ENCODE data around the gene CCDC138. TPM values are rescaled to one million over a fixed set of nuclear protein-coding genes. Genes with fewer than 3 reads are reported as not detected.

CCDC138 gene
- total RNA-seq, 5 donors from 2014 or later (not counting 1 experiment from before 2014, with no cell fraction given): 4.3 to 7.5 (median 6.2) TPM

DNA sequence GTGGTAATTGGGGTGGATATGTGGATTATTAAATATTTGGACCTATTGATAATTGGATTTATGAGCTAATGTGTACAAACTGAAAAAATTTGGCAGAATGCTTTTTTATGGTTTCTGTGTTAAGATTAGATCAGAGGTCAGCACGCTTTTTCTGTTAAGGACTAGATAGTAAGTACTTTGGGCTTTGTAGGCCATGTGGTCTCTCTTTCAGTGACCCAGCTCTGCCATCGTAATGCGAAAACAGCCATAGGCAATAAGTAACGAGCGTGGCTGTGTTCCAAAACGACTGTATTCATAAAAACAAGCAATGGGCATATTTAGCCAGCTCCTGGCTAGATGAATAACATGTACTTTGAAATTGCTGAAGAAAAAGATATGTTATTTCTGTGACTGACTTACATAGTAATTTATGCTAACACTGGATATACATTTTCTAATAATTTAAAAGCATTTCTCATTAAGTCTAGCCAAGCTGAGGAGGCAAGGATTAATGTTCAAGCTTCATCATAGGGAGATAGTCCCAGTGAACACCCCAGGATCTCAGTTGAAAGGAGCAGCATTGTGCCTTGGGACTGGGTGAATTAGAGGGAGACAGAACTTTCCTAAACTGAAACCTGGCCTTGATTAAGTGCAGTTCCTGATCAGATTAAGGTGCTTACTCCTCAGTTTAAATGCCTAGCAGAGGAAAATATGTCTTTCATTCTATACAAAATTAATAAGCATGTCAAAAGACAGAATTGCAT, 20.0 kb downstream of the CCDC138 start:
- no peaks in the 10 kb centered on the region for H3K27me3 Mint-ChIP-seq
- CTCF ChIA-PET: interaction anchor here in 1 of 2 donors (0.6 kb wide), 1 partner anchor 323 kb away, joined by 3 read pairs; no protein-coding TSS in a partner anchor
- Histone ChIP-seq H3K27me3 (replicated peaks in 1 of 2; ENCODE audit: control insufficient read depth in 2 of 2, extremely low read depth in 1 of 2, insufficient read depth in 2 of 2, low read length in 1 of 2) (no peaks in the 10 kb centered on the region), H3K36me3 (ENCODE audit: control insufficient read depth in 2 of 2, extremely low read depth in 1 of 2, insufficient read depth in 1 of 2, low read length in 1 of 2) (peaks cover 0 to 19% of the 10 kb centered on the region in 2 donors), H3K9me3 (no peaks in the 10 kb centered on the region), H3K4me1 (ENCODE audit: control insufficient read depth in 1 of 2, extremely low read depth in 1 of 2, insufficient read depth in 2 of 2, low read length in 2 of 2) (no peaks in the 10 kb centered on the region), H3K27ac (ENCODE audit: low read length) (no peak overlapping the region), H3K4me3 (ENCODE audit: control insufficient read depth in 1 of 2, extremely low read depth in 1 of 2, low read length in 1 of 2) (no peak overlapping the region)
- no peak for ATAC-seq (replicated peaks in 1 of 4)
- no peak overlapping the region for H3K4me3 Mint-ChIP-seq
- POLR2A ChIA-PET: interaction anchor here in 1 of 2 donors (0.6 kb wide), 1 partner anchor 42 kb away, joined by 4 read pairs; no protein-coding TSS in a partner anchor
- 100% methylated on average over 5 of the region's 6 CpGs for WGBS (ENCODE audit: insufficient coverage)
- H3K9me3 Mint-ChIP-seq: peaks cover 13 to 24% (median 13%) of the 10 kb centered on the region in 3 donors
- H3K36me3 Mint-ChIP-seq: peaks cover 54% of the 10 kb centered on the region
- no peak for DNase-seq
- H3K27ac Mint-ChIP-seq: no peak overlapping the region
- H3K4me1 Mint-ChIP-seq: no peaks in the 10 kb centered on the region

DNA sequence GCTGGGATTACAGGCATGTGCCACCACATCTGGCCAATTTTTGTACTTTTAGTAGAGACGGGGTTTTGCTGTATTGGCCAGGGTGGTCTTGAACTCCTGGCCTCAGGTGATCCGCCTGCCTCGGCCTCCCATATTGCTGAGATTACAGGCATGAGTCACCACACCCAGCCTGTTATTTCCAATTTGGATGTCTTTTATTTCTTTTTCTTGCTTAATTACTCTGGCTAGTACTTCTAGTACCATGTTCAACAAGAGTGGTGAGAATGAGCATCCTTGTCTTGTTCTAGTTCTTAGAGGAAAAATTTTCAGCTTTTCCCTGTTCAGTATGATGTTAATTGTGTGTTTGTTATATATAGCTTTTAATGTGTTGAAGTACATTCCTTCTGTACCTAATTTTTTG, 23.4 kb downstream of the CCDC138 start:
- no peaks in the 10 kb centered on the region for H3K4me1 ChIP-seq (ENCODE audit: control insufficient read depth in 1 of 2, extremely low read depth in 1 of 2, insufficient read depth in 2 of 2, low read length in 2 of 2)
- CTCF ChIA-PET: no interaction called here
- H3K4me1 Mint-ChIP-seq: no peaks in the 10 kb centered on the region
- no peaks in the 10 kb centered on the region for H3K27me3 Mint-ChIP-seq
- H3K27ac Mint-ChIP-seq: no peak overlapping the region
- DNase-seq (no peak), ATAC-seq (replicated peaks in 1 of 4) (no peak)
- no peak overlapping the region for H3K4me3 Mint-ChIP-seq
- H3K9me3 ChIP-seq: no peaks in the 10 kb centered on the region
- H3K9me3 Mint-ChIP-seq: peaks cover 13 to 24% (median 13%) of the 10 kb centered on the region in 3 donors
- no peak overlapping the region for H3K27ac ChIP-seq (ENCODE audit: low read length)
- WGBS (ENCODE audit: insufficient coverage): no CpG with 5 or more reads among the region's 3 CpGs
- H3K27me3 ChIP-seq (replicated peaks in 1 of 2; ENCODE audit: control insufficient read depth in 2 of 2, extremely low read depth in 1 of 2, insufficient read depth in 2 of 2, low read length in 1 of 2): no peaks in the 10 kb centered on the region
- H3K36me3 Mint-ChIP-seq: peaks cover 61% of the 10 kb centered on the region
- no peak overlapping the region for H3K4me3 ChIP-seq (ENCODE audit: control insufficient read depth in 1 of 2, extremely low read depth in 1 of 2, low read length in 1 of 2)
- POLR2A ChIA-PET: no interaction called here
- peaks cover 0 to 16% of the 10 kb centered on the region in 2 donors for H3K36me3 ChIP-seq (ENCODE audit: control insufficient read depth in 2 of 2, extremely low read depth in 1 of 2, insufficient read depth in 1 of 2, low read length in 1 of 2)

DNA sequence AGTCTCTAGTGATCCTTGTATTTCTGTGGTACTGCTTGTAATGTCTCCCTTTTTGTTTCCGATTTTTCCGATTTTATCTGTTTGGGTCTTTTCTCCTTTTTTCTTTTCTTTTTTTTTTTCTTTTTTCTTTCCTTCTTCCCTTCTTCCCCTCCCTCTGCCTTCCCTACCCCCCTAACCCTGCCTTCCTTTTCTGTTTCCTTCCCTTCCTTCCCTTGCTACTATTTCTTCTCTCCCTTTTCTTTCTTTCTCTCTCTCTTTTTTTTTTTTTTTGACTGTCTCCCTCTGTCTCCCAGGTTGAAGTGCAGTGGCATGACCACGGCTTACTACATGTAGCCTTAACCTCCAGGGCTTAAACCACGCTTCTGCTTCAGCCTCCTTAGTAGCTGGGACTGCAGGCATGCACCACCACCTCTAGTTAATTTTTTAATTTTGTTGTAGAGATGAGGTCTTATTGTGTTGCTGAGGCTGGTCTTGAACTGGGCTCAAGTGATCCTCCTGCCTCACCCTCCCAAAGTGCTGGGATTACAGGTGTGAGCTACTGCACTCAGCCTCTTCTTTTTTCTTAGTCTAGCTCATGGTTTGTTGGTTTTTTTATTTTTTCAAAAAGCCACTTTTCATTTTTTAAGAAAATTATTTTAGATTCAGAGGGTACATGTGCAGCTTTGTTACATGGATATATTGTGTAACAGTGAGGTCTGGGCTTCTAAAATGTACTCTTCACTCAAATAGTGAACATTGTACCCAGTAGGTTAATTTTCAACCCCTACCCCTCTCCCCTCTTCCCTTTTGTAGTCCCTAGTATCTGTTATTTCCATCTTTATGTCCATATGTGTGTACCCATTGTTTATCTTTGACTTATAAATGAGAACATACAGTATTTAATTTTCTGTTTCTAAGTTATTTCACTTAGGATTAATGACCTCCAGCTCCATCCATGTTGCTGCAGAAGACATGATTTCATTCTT, 24.7 kb downstream of the CCDC138 start:
- no peak overlapping the region for H3K4me3 ChIP-seq (ENCODE audit: control insufficient read depth in 1 of 2, extremely low read depth in 1 of 2, low read length in 1 of 2)
- peaks cover 59% of the 10 kb centered on the region for H3K36me3 Mint-ChIP-seq
- peaks cover 13 to 24% (median 13%) of the 10 kb centered on the region in 3 donors for H3K9me3 Mint-ChIP-seq
- ATAC-seq (replicated peaks in 1 of 4) (no peak), DNase-seq (no peak)
- no peak overlapping the region for H3K4me3 Mint-ChIP-seq
- H3K4me1 ChIP-seq (ENCODE audit: control insufficient read depth in 1 of 2, extremely low read depth in 1 of 2, insufficient read depth in 2 of 2, low read length in 2 of 2): no peaks in the 10 kb centered on the region
- no peaks in the 10 kb centered on the region for H3K27me3 ChIP-seq (replicated peaks in 1 of 2; ENCODE audit: control insufficient read depth in 2 of 2, extremely low read depth in 1 of 2, insufficient read depth in 2 of 2, low read length in 1 of 2)
- H3K4me1 Mint-ChIP-seq: no peaks in the 10 kb centered on the region
- H3K27me3 Mint-ChIP-seq: no peaks in the 10 kb centered on the region
- ChIA-PET CTCF (no interaction called here), POLR2A (no interaction called here)
- H3K27ac Mint-ChIP-seq: no peak overlapping the region
- peaks cover 0 to 21% of the 10 kb centered on the region in 2 donors for H3K36me3 ChIP-seq (ENCODE audit: control insufficient read depth in 2 of 2, extremely low read depth in 1 of 2, insufficient read depth in 1 of 2, low read length in 1 of 2)
- no CpG with 5 or more reads among the region's 4 CpGs for WGBS (ENCODE audit: insufficient coverage)
- no peak overlapping the region for H3K27ac ChIP-seq (ENCODE audit: low read length)
- no peaks in the 10 kb centered on the region for H3K9me3 ChIP-seq

DNA sequence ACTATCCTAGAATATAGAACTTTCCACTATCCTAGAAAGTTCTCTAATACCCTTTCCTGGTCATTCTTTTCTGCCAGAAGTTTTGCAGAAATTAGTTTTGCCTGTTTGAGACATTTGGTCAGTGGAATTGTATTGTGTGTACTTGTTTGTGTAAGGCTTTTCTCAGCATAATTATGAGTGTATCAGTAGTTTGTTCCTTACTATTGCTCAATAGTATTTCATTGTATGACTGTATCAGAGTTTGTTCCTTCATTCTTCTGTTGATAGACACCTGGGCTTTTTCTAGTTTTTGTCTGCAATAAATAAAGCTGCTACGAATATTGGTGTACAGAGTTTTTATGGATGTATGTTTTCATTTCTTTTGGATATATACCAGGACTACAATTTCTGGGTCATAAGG, 27.2 kb downstream of the CCDC138 start:
- Histone ChIP-seq H3K4me3 (ENCODE audit: control insufficient read depth in 1 of 2, extremely low read depth in 1 of 2, low read length in 1 of 2) (no peak overlapping the region), H3K27me3 (replicated peaks in 1 of 2; ENCODE audit: control insufficient read depth in 2 of 2, extremely low read depth in 1 of 2, insufficient read depth in 2 of 2, low read length in 1 of 2) (no peaks in the 10 kb centered on the region), H3K36me3 (ENCODE audit: control insufficient read depth in 2 of 2, extremely low read depth in 1 of 2, insufficient read depth in 1 of 2, low read length in 1 of 2) (peaks cover 6 to 22% of the 10 kb centered on the region in 2 donors), H3K4me1 (ENCODE audit: control insufficient read depth in 1 of 2, extremely low read depth in 1 of 2, insufficient read depth in 2 of 2, low read length in 2 of 2) (no peaks in the 10 kb centered on the region), H3K9me3 (no peaks in the 10 kb centered on the region), H3K27ac (ENCODE audit: low read length) (no peak overlapping the region)
- no peak overlapping the region for H3K27ac Mint-ChIP-seq
- peaks cover 59% of the 10 kb centered on the region for H3K36me3 Mint-ChIP-seq
- H3K4me3 Mint-ChIP-seq: no peak overlapping the region
- peaks cover 11 to 18% (median 12%) of the 10 kb centered on the region in 3 donors for H3K9me3 Mint-ChIP-seq
- ATAC-seq (replicated peaks in 1 of 4): no peak
- 100% methylated on average over 1 of the region's 1 CpG for WGBS (ENCODE audit: insufficient coverage)
- CTCF ChIA-PET: no interaction called here
- POLR2A ChIA-PET: no interaction called here
- no peaks in the 10 kb centered on the region for H3K27me3 Mint-ChIP-seq
- H3K4me1 Mint-ChIP-seq: no peaks in the 10 kb centered on the region
- no peak for DNase-seq

DNA sequence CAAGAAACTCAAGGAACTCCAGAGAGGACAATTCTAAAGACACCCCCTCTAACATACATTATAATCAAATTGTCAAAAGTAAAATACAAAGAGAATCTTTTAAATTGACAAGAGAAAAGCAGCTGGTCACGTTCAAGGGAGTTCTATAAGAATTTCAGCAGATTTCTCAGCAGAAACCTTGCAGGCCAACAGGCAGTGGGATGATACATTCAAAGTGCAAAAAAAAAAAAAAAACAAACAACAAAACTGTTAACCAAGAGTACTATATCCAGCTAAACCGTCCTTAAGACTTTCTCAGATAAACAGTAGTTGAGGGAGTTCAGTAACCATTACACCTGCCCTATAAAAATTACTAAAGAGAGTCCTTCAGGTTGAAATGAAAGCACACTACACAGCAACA, 33.9 kb downstream of the CCDC138 start:
- H3K4me3 ChIP-seq (ENCODE audit: control insufficient read depth in 1 of 2, extremely low read depth in 1 of 2, low read length in 1 of 2): no peak overlapping the region
- Mint-ChIP-seq H3K4me1 (no peaks in the 10 kb centered on the region), H3K27me3 (no peaks in the 10 kb centered on the region), H3K4me3 (no peak overlapping the region), H3K9me3 (peaks cover 8 to 15% (median 9%) of the 10 kb centered on the region in 3 donors), H3K27ac (no peak overlapping the region), H3K36me3 (peaks cover 45% of the 10 kb centered on the region)
- no peaks in the 10 kb centered on the region for H3K27me3 ChIP-seq (replicated peaks in 1 of 2; ENCODE audit: control insufficient read depth in 2 of 2, extremely low read depth in 1 of 2, insufficient read depth in 2 of 2, low read length in 1 of 2)
- POLR2A ChIA-PET: no interaction called here
- WGBS (ENCODE audit: insufficient coverage): 100% methylated on average over 1 of the region's 2 CpGs
- H3K9me3 ChIP-seq: peaks cover 5% of the 10 kb centered on the region
- ATAC-seq (replicated peaks in 1 of 4) (no peak), DNase-seq (no peak)
- CTCF ChIA-PET: no interaction called here
- no peak overlapping the region for H3K27ac ChIP-seq (ENCODE audit: low read length)
- H3K4me1 ChIP-seq (ENCODE audit: control insufficient read depth in 1 of 2, extremely low read depth in 1 of 2, insufficient read depth in 2 of 2, low read length in 2 of 2): no peaks in the 10 kb centered on the region
- peaks cover 10 to 22% of the 10 kb centered on the region in 2 donors for H3K36me3 ChIP-seq (ENCODE audit: control insufficient read depth in 2 of 2, extremely low read depth in 1 of 2, insufficient read depth in 1 of 2, low read length in 1 of 2)

DNA sequence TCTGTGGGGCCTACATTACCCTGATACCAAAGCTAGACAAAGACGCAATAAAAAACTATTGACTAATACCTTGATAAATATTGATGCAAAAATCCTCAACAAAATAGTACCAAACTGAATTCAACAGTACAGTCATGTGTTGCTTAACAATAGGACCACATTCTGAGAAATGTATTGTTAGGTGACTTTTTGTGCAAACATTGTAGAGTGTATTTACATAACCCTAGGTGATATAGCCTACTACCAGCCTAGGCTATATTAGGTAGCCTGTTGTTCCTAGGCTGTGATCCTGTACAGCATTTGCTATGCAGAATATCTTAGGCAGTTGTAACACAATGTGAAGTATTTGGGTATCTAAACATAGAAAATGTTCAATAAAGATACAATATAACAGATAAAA, 36.7 kb downstream of the CCDC138 start:
- Histone ChIP-seq H3K9me3 (peaks cover 5% of the 10 kb centered on the region), H3K4me3 (ENCODE audit: control insufficient read depth in 1 of 2, extremely low read depth in 1 of 2, low read length in 1 of 2) (no peak overlapping the region), H3K27me3 (replicated peaks in 1 of 2; ENCODE audit: control insufficient read depth in 2 of 2, extremely low read depth in 1 of 2, insufficient read depth in 2 of 2, low read length in 1 of 2) (no peaks in the 10 kb centered on the region), H3K27ac (ENCODE audit: low read length) (no peak overlapping the region), H3K4me1 (ENCODE audit: control insufficient read depth in 1 of 2, extremely low read depth in 1 of 2, insufficient read depth in 2 of 2, low read length in 2 of 2) (no peaks in the 10 kb centered on the region), H3K36me3 (ENCODE audit: control insufficient read depth in 2 of 2, extremely low read depth in 1 of 2, insufficient read depth in 1 of 2, low read length in 1 of 2) (peaks cover 4% of the 10 kb centered on the region in 2 donors)
- Mint-ChIP-seq H3K36me3 (peaks cover 23% of the 10 kb centered on the region), H3K27ac (no peak overlapping the region), H3K9me3 (peaks cover 8 to 15% (median 9%) of the 10 kb centered on the region in 3 donors), H3K4me1 (no peaks in the 10 kb centered on the region), H3K27me3 (no peaks in the 10 kb centered on the region), H3K4me3 (no peak overlapping the region)
- WGBS (ENCODE audit: insufficient coverage): no CpG with 5 or more reads among the region's 1 CpG
- POLR2A ChIA-PET: interaction anchor here in 1 of 2 donors (0.6 kb wide), 1 partner anchor 727 kb away, joined by 3 read pairs; no protein-coding TSS in a partner anchor
- DNase-seq: no peak
- CTCF ChIA-PET: no interaction called here
- ATAC-seq (replicated peaks in 1 of 4): no peak

All from T-cell (primary cell).